Transverse colon (tissue), 4 donors: ENCODE data around the gene SLC39A5. TPM values are rescaled to one million over a fixed set of nuclear protein-coding genes. Genes with fewer than 3 reads are reported as not detected.

Source experiments
- DNase-seq: peaks from one replicate; pipeline ENCODE4 v3.0.0-alpha.2; 2019
- H3K27ac ChIP-seq, 4 donors: fragments of 200-600 bp; sonication (generic); 2 replicates each; pipeline ENCODE4 v1.5.1; 2016 to 2018; ENCODE audit warnings: inconsistent platforms in 4 of 4
- H3K27me3 ChIP-seq: fragments of 200-600 bp; sonication (generic); 2 replicates; pipeline ENCODE4 v1.5.1; 2017; ENCODE audit warnings: inconsistent platforms
- H3K36me3 ChIP-seq, 4 donors: fragments of 200-600 bp; sonication (generic); 2 replicates each; pipeline ENCODE4 v1.5.1; 2017 to 2019; ENCODE audit warnings: inconsistent platforms in 4 of 4
- H3K4me1 ChIP-seq, 4 donors: fragments of 200-600 bp; sonication (generic); 2 replicates each; pipeline ENCODE4 v1.5.1; 2017 to 2020; ENCODE audit warnings: inconsistent platforms in 4 of 4
- H3K4me3 ChIP-seq, 4 donors: fragments of 200-600 bp; sonication (generic); 1 replicate in 1 of 4; 2 replicates in 3 of 4; pipeline versions ENCODE4 v1.5.1 to v1.6.1; 2017 to 2019; ENCODE audit warnings: inconsistent platforms in 4 of 4
- H3K9me3 ChIP-seq, 2 donors: fragments of 200-600 bp; sonication (generic); 2 replicates each; pipeline ENCODE4 v1.5.1; 2017 to 2019; ENCODE audit warnings: inconsistent platforms in 2 of 2
- EP300 ChIP-seq: sonication (generic); formaldehyde crosslinking; IDR thresholded peaks from one replicate; pipeline ENCODE4 v1.6.1; 2017; ENCODE audit warnings: antibody characterized with exemption, low read depth
- POLR2A ChIP-seq: fragments of 450-650 bp; IDR thresholded peaks from one replicate; pipeline ENCODE4 v1.6.1; 2016; ENCODE audit warnings: antibody characterized with exemption, mild to moderate bottlenecking, moderate library complexity
- POLR2AphosphoS5 ChIP-seq, 3 donors: sonication (generic); formaldehyde crosslinking; IDR thresholded peaks; one replicate each; pipeline ENCODE4 v1.6.1; 2016; ENCODE audit warnings: antibody characterized with exemption in 3 of 3
- WGBS, 2 donors: methylation state at CpG; one replicate each; pipeline ENCODE4 v1.1.5; 2018; ENCODE audit warnings: low coverage in 1 of 2; 5-methylcytosine and 5-hydroxymethylcytosine counted together
- in situ Hi-C, 4 donors: fragments of 200-750 bp; cut with MboI; loops; one replicate each; pipeline versions ENCODE4 v1.15.0 to v1.15.1; 2017; ENCODE audit warnings: low sequenced_read_pairs in 3 of 4, low pct_ligation_motif_present in 1 of 4, low pct_unique_long_range_greater_than_20kb in 1 of 4
- intact Hi-C: fragments of 100-400 bp; cut with DNase I; formaldehyde crosslinking; loops from one replicate; pipeline ENCODE4 v1.15.1; 2023; ENCODE audit warnings: low total_unique reads
- total RNA-seq, 4 donors: library from RNA; depleted of rRNA; stranded (reverse); fragments of >200 nt; gene quantifications; one replicate each; pipeline ENCODE4 v1.1.0, GENCODE V29; 2016
- TF ChIP-seq, protein P1 (sequence below), 5 experiments: fragments of 200-600 bp in 3 of 5; fragments of 450-650 bp in 2 of 5; sonication (generic) in 3 of 5; IDR thresholded peaks; 1 replicate in 2 of 5; 2 replicates in 3 of 5; pipeline ENCODE4 v1.5.1; 2016 to 2017; ENCODE audit warnings: antibody characterized with exemption in 5 of 5, inconsistent platforms in 3 of 5, mild to moderate bottlenecking in 2 of 5, moderate library complexity in 1 of 5

SLC39A5 gene
- total RNA-seq, 4 donors from 2014 or later: 225 to 325 (median 283) TPM

DNA sequence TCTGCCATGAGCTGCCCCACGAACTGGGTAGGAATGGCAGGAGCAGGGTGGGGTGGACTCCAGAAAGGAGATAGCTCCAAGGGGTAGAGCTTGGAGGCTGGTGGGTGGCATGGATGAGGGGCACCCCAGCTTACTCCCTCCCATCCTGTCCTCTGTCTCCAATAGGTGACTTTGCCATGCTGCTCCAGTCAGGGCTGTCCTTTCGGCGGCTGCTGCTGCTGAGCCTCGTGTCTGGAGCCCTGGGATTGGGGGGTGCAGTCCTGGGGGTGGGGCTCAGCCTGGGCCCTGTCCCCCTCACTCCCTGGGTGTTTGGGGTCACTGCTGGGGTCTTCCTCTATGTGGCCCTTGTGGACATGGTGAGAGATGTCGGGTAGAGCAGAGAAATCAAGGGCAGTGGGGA lies 7.1 kb downstream of the SLC39A5 start:
- TF ChIP-seq POLR2AphosphoS5 (IDR thresholded peaks at IDR 0.05): no peak
- TF ChIP-seq, protein P1, sequence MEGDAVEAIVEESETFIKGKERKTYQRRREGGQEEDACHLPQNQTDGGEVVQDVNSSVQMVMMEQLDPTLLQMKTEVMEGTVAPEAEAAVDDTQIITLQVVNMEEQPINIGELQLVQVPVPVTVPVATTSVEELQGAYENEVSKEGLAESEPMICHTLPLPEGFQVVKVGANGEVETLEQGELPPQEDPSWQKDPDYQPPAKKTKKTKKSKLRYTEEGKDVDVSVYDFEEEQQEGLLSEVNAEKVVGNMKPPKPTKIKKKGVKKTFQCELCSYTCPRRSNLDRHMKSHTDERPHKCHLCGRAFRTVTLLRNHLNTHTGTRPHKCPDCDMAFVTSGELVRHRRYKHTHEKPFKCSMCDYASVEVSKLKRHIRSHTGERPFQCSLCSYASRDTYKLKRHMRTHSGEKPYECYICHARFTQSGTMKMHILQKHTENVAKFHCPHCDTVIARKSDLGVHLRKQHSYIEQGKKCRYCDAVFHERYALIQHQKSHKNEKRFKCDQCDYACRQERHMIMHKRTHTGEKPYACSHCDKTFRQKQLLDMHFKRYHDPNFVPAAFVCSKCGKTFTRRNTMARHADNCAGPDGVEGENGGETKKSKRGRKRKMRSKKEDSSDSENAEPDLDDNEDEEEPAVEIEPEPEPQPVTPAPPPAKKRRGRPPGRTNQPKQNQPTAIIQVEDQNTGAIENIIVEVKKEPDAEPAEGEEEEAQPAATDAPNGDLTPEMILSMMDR (IDR thresholded peaks at IDR 0.05): no peak
- TF ChIP-seq EP300: no peak
- TF ChIP-seq POLR2A: no peak
- intact Hi-C loops (no loop called here), in situ Hi-C loops (no loop called here)
- H3K36me3 ChIP-seq: peaks cover 0 to 11% (median 4%) of the 10 kb centered on the region in 4 donors
- WGBS, 2 donors: 62% methylated on average over 5 of the region's 5 CpGs; no CpG with 5 or more reads in 1 of the 2 donors
- H3K27ac ChIP-seq: no peak overlapping the region
- no peaks in the 10 kb centered on the region for H3K4me1 ChIP-seq
- no peak overlapping the region for H3K4me3 ChIP-seq
- no peaks in the 10 kb centered on the region for H3K27me3 ChIP-seq
- H3K9me3 ChIP-seq: no peaks in the 10 kb centered on the region
- DNase-seq: no peak

DNA sequence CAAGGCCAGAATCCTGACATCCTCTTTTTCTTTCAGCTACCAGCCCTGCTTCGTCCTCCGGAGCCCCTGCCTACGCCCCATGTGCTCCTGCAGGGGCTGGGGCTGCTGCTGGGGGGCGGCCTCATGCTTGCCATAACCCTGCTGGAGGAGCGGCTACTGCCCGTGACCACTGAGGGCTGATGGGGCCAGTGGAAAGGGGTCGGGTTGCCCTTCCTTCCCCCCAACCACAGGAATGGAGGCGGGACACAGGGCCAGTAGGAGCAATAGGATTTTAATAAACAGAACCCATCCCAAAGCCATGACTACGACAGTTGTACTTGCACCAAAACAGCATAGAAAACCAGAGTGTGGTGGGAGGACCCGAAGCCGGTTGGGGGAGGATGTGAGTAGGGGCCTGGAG lies 7.7 kb downstream of the SLC39A5 start:
- 60 to 70% methylated on average over 2 to 11 of the region's 11 CpGs for WGBS, 2 donors
- Histone ChIP-seq H3K36me3 (peaks cover 0 to 16% (median 7%) of the 10 kb centered on the region in 4 donors), H3K9me3 (no peaks in the 10 kb centered on the region), H3K27ac (no peak overlapping the region), H3K4me1 (no peaks in the 10 kb centered on the region), H3K27me3 (no peaks in the 10 kb centered on the region), H3K4me3 (no peak overlapping the region)
- TF ChIP-seq EP300: no peak
- no peak for TF ChIP-seq POLR2AphosphoS5 (IDR thresholded peaks at IDR 0.05)
- TF ChIP-seq POLR2A: no peak
- TF ChIP-seq, protein P1 (IDR thresholded peaks at IDR 0.05): no peak
- in situ Hi-C loops: no loop called here
- DNase-seq: no peak
- intact Hi-C loops: no loop called here

DNA sequence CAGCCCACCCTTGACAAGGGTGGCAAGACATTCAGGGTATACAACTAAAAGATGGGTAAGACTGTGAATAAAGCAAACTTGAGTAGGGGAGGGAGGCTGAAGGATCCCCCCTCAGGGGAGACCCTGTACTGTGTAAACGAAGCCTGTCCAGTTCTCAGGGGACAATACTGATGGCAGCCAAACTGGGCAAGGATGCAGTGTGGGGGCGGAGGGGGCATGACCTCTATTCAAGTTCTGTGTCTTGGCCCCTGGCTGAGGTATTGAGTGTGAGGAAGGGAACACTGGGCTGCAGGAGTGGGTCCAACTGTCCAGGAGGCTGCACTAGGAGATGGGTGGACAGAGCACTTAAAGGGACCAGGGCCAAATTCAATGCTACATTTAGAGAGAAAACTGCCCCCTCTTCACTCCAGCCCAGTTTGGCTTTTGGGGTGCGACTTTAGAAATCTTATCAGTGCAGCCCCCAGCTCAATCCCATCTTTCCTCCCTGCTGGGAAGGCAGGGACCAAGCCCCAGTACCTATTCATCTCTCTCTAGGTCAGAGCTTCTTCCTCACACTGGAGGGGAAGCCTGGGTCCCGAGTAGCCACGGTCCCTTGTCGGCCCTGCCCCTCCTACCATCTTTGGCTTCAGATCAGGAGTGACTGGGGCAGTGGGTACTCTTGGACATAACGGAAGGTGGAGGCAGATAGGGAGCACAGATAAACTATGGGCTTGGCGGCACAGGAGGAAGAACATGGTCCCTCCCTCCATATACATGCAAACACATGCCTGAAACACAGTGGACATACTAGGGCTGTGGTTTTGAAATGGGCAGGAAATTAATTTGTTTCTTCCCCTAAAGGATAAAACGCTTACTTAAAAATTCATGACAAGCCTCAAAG lies 11.8 kb downstream of the SLC39A5 start:
- WGBS, 2 donors: 74 to 90% methylated on average over 3 to 9 of the region's 9 CpGs
- no peaks in the 10 kb centered on the region for H3K27me3 ChIP-seq
- H3K4me1 ChIP-seq: no peaks in the 10 kb centered on the region
- in situ Hi-C loops: no loop called here
- no peak overlapping the region for H3K27ac ChIP-seq
- DNase-seq: no peak
- peaks cover 0 to 48% (median 24%) of the 10 kb centered on the region in 4 donors for H3K36me3 ChIP-seq
- H3K9me3 ChIP-seq: no peaks in the 10 kb centered on the region
- intact Hi-C loops: no loop called here
- H3K4me3 ChIP-seq: no peak overlapping the region
- TF ChIP-seq POLR2A (no peak), EP300 (no peak), POLR2AphosphoS5 (IDR thresholded peaks at IDR 0.05) (no peak)
- TF ChIP-seq, protein P1 (IDR thresholded peaks at IDR 0.05): no peak

GRCh38 chr12:56242986-56243385 lies 13.1 kb downstream of the SLC39A5 start:
- Histone ChIP-seq H3K4me1 (no peaks in the 10 kb centered on the region), H3K4me3 (no peak overlapping the region), H3K27me3 (no peaks in the 10 kb centered on the region), H3K27ac (no peak overlapping the region), H3K9me3 (no peaks in the 10 kb centered on the region), H3K36me3 (peaks cover 0 to 58% (median 27%) of the 10 kb centered on the region in 4 donors)
- intact Hi-C loops: no loop called here
- TF ChIP-seq, protein P1 (IDR thresholded peaks at IDR 0.05): no peak
- TF ChIP-seq POLR2AphosphoS5 (IDR thresholded peaks at IDR 0.05): no peak
- TF ChIP-seq POLR2A: no peak
- TF ChIP-seq EP300: no peak
- WGBS, 2 donors: 41 to 84% methylated on average over 2 to 13 of the region's 13 CpGs
- in situ Hi-C loops: no loop called here
- no peak for DNase-seq
